ENCODE data around the gene FOXK1.

DNA sequence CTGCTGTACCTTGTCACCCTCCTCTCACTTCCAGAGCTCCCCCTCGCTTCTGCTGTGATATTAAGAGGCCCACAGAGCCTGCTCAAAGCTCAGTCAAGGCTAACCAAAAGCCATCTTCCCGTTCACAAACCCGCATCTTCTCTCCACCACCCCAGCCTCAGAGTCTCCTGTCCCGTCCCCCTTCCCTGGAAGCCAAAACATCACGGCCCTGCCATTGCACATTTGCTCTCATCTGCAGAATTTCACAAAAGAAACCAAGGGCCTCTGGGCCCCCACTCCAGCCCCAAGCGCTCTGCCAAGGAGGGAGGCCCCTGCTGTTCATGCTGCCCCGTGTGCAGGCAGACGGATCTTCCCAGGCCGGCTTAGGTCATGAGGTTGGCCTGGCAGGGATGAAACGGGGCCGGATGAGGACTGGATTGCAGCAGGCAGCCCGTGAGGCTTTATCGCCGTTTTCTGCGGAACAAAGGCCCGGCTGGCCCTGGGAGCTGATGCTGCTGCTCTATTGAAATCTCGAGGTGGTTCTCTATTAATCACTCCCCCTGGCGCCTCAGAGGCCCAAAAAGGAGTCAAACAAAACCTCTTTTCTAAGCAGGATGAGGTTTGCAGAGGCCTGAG lies 31.6 kb upstream of the FOXK1 start:
- TF ChIP-seq, protein P1, sequence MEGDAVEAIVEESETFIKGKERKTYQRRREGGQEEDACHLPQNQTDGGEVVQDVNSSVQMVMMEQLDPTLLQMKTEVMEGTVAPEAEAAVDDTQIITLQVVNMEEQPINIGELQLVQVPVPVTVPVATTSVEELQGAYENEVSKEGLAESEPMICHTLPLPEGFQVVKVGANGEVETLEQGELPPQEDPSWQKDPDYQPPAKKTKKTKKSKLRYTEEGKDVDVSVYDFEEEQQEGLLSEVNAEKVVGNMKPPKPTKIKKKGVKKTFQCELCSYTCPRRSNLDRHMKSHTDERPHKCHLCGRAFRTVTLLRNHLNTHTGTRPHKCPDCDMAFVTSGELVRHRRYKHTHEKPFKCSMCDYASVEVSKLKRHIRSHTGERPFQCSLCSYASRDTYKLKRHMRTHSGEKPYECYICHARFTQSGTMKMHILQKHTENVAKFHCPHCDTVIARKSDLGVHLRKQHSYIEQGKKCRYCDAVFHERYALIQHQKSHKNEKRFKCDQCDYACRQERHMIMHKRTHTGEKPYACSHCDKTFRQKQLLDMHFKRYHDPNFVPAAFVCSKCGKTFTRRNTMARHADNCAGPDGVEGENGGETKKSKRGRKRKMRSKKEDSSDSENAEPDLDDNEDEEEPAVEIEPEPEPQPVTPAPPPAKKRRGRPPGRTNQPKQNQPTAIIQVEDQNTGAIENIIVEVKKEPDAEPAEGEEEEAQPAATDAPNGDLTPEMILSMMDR (conservative IDR thresholded peaks at IDR 0.05 in 1 of 2, IDR thresholded peaks at IDR 0.05 in 1 of 2; ENCODE audit: low read depth in 1 of 2, low read length in 2 of 2): no peak
- no peak for TF ChIP-seq EZH2 (IDR thresholded peaks at IDR 0.05; ENCODE audit: low read length, missing control alignments)

Data from fibroblast of lung (primary cell).